ENCODE results near the gene NEDD8. TPM values are rescaled to one million over a fixed set of nuclear protein-coding genes. Genes with fewer than 3 reads are reported as not detected.

NEDD8 gene
- total and polyA plus RNA-seq, 3 donors from 2014 or later = 94.6 to 180 (median 110) TPM

GRCh38 chr14:24255931-24256711 is 24.0 kb upstream of the NEDD8 start:
- no peaks in the 10 kb centered on the region for H3K36me3 ChIP-seq (ENCODE audit: low read depth, missing control alignments)
- 93 to 98% methylated on average over 9 to 12 of the region's 12 CpGs for WGBS, 2 donors
- no peaks in the 10 kb centered on the region for H3K9me3 ChIP-seq
- intact Hi-C loops (cut with DNase I; ENCODE audit: low total_unique reads) = no loop called here
- no peaks in the 10 kb centered on the region for H3K27me3 ChIP-seq
- H3K4me1 ChIP-seq = no peaks in the 10 kb centered on the region
- no peak overlapping the region for H3K27ac ChIP-seq
- TF ChIP-seq POLR2A (IDR thresholded peaks at IDR 0.05) = no peak
- DNase-seq = no peak
- H3K4me3 ChIP-seq = no peak overlapping the region

GRCh38 chr14:24255438-24255837 is 23.3 kb upstream of the NEDD8 start:
- Histone ChIP-seq H3K27ac (no peak overlapping the region), H3K4me3 (no peak overlapping the region), H3K36me3 (ENCODE audit: low read depth, missing control alignments) (no peaks in the 10 kb centered on the region), H3K27me3 (no peaks in the 10 kb centered on the region), H3K4me1 (no peaks in the 10 kb centered on the region), H3K9me3 (no peaks in the 10 kb centered on the region)
- no peak for TF ChIP-seq CTCF (IDR thresholded peaks at IDR 0.05)
- TF ChIP-seq POLR2A (IDR thresholded peaks at IDR 0.05) = no peak
- intact Hi-C loops (cut with DNase I; ENCODE audit: low total_unique reads) = no loop called here
- 89 to 94% methylated on average over 6 to 8 of the region's 8 CpGs for WGBS, 2 donors
- no peak for DNase-seq

- DNase-seq = no peak
- TF ChIP-seq CTCF (IDR thresholded peaks at IDR 0.05) = no peak
- no peak for TF ChIP-seq POLR2A (IDR thresholded peaks at IDR 0.05)
- no peaks in the 10 kb centered on the region for H3K9me3 ChIP-seq
- no peaks in the 10 kb centered on the region for H3K4me1 ChIP-seq
- no peak overlapping the region for H3K27ac ChIP-seq
- 94% methylated on average over 19 of the region's 19 CpGs; no CpG with 5 or more reads in 1 of the 2 donors for WGBS, 2 donors
- intact Hi-C loops (cut with DNase I; ENCODE audit: low total_unique reads) = no loop called here
- no peaks in the 10 kb centered on the region for H3K27me3 ChIP-seq
- no peak overlapping the region for H3K4me3 ChIP-seq
- H3K36me3 ChIP-seq (ENCODE audit: low read depth, missing control alignments) = no peaks in the 10 kb centered on the region
Observed at GRCh38 chr14:24254630-24255392, 22.6 kb upstream of the NEDD8 start.

- 89 to 90% methylated on average over 5 to 7 of the region's 7 CpGs for WGBS, 2 donors
- no peak overlapping the region for H3K4me3 ChIP-seq
- TF ChIP-seq POLR2A (IDR thresholded peaks at IDR 0.05) (no peak), CTCF (IDR thresholded peaks at IDR 0.05) (no peak)
- H3K4me1 ChIP-seq = no peaks in the 10 kb centered on the region
- H3K9me3 ChIP-seq = no peaks in the 10 kb centered on the region
- H3K27me3 ChIP-seq = no peaks in the 10 kb centered on the region
- DNase-seq = no peak
- H3K36me3 ChIP-seq (ENCODE audit: low read depth, missing control alignments) = no peaks in the 10 kb centered on the region
- intact Hi-C loops (cut with DNase I; ENCODE audit: low total_unique reads) = no loop called here
- H3K27ac ChIP-seq = no peak overlapping the region
Observed at GRCh38 chr14:24253936-24254335, 21.8 kb upstream of the NEDD8 start.

- DNase-seq = no peak
- no peaks in the 10 kb centered on the region for H3K27me3 ChIP-seq
- no peaks in the 10 kb centered on the region for H3K9me3 ChIP-seq
- no peak for TF ChIP-seq CTCF (IDR thresholded peaks at IDR 0.05)
- no peak for TF ChIP-seq POLR2A (IDR thresholded peaks at IDR 0.05)
- 84 to 91% methylated on average over 7 to 11 of the region's 11 CpGs for WGBS, 2 donors
- H3K27ac ChIP-seq = no peak overlapping the region
- intact Hi-C loops (cut with DNase I; ENCODE audit: low total_unique reads) = no loop called here
- H3K4me1 ChIP-seq = no peaks in the 10 kb centered on the region
- H3K4me3 ChIP-seq = no peak overlapping the region
- no peaks in the 10 kb centered on the region for H3K36me3 ChIP-seq (ENCODE audit: low read depth, missing control alignments)
Observed at GRCh38 chr14:24252289-24253124, 20.3 kb upstream of the NEDD8 start.

All from testis (tissue), 3 donors.